Subcutaneous abdominal adipose tissue (tissue), 5 donors: ENCODE data around the gene LUC7L3.

Source experiments
- H3K27ac ChIP-seq: one replicate; pipeline ENCODE4 v1.7.0; 2013; ENCODE audit warnings: low read depth, mild to moderate bottlenecking, inconsistent platforms, low read length, moderate library complexity
- H3K27me3 ChIP-seq, 5 donors: one replicate each; pipeline ENCODE4 v1.7.0; 2013; ENCODE audit warnings: low read length in 5 of 5, inconsistent platforms in 1 of 5; ENCODE audit not compliant: control insufficient read depth in 5 of 5, insufficient read depth in 4 of 5
- H3K36me3 ChIP-seq, 5 donors: one replicate each; pipeline ENCODE4 v1.7.0; 2013; ENCODE audit warnings: low read length in 5 of 5; ENCODE audit not compliant: control insufficient read depth in 5 of 5, insufficient read depth in 5 of 5
- H3K4me1 ChIP-seq, 5 donors: one replicate each; pipeline ENCODE4 v1.7.0; 2013; ENCODE audit warnings: low read length in 5 of 5, mild to moderate bottlenecking in 3 of 5, moderate library complexity in 1 of 5; ENCODE audit not compliant: control insufficient read depth in 5 of 5, insufficient read depth in 5 of 5
- H3K4me3 ChIP-seq, 5 donors: one replicate each; pipeline ENCODE4 v1.7.0; 2013; ENCODE audit warnings: low read length in 5 of 5, low read depth in 1 of 5
- H3K9ac ChIP-seq, 5 donors: one replicate each; pipeline ENCODE4 v1.7.0; 2013; ENCODE audit warnings: low read length in 5 of 5, mild to moderate bottlenecking in 4 of 5, moderate library complexity in 3 of 5
- H3K9me3 ChIP-seq, 5 donors: one replicate each; pipeline ENCODE4 v1.7.0; 2013; ENCODE audit warnings: low read length in 5 of 5; ENCODE audit not compliant: control insufficient read depth in 5 of 5
- donor health status: healthy.
- donor health status: healthy.
- donor health status: healthy.
- donor health status: healthy.
- donor health status: healthy.

The LUC7L3 gene, protein sequence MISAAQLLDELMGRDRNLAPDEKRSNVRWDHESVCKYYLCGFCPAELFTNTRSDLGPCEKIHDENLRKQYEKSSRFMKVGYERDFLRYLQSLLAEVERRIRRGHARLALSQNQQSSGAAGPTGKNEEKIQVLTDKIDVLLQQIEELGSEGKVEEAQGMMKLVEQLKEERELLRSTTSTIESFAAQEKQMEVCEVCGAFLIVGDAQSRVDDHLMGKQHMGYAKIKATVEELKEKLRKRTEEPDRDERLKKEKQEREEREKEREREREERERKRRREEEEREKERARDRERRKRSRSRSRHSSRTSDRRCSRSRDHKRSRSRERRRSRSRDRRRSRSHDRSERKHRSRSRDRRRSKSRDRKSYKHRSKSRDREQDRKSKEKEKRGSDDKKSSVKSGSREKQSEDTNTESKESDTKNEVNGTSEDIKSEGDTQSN

DNA sequence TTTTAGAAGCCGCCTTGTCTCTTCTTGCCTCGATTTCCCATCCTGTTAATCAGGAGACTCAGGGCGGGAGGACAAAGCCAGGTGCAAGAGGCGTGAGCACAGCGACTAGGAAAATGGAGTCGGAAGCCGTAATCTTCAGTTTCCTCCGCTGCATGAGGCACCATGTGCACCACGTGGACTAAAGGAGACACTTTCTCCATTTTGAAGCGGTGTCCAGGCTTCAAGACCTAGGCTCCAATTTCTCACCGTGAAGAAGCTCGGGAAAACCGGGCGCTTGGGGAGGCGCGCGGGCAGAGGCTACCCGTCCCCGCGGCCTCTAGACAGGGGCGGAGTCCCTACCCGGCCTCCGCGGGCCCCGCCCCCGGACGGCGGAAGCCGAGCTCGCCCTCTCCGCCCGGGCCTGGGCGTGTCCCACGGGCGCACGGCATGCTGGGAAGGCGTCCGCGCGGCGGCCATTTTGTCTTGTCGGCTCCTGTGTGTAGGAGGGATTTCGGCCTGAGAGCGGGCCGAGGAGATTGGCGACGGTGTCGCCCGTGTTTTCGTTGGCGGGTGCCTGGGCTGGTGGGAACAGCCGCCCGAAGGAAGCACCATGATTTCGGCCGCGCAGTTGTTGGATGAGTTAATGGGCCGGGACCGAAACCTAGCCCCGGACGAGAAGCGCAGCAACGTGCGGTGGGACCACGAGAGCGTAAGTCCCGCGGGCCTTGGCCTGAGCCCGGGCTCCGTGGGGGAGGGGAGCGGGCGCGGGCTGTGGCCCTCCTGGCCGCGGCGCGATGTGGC lies at the start of gene LUC7L3:
TSS of gene LUC7L3 (plus strand) at position 460 of the 780 bp plus-strand sequence. CDS start at position 590, 130 bp downstream.
- Histone ChIP-seq H3K27ac (peak within 1 kb of the TSS; percentile 97), H3K9me3 (no peaks in the 10 kb centered on the region), H3K27me3 (no peaks in the 10 kb centered on the region), H3K4me1 (peaks cover 0 to 45% (median 43%) of the 10 kb centered on the region in 5 donors), H3K36me3 (no peaks in the 10 kb centered on the region), H3K4me3 (peak within 1 kb of the TSS; percentile 89 to 98 (median 91)), H3K9ac (peak within 1 kb of the TSS; percentile 69 to 99 (median 97))

- no peaks in the 10 kb centered on the region for H3K36me3 ChIP-seq
- H3K4me1 ChIP-seq: peaks cover 0 to 9% (median 4%) of the 10 kb centered on the region in 5 donors
- H3K27me3 ChIP-seq: no peaks in the 10 kb centered on the region
- no peak overlapping the region for H3K27ac ChIP-seq
- no peak overlapping the region for H3K9ac ChIP-seq
- H3K9me3 ChIP-seq: no peaks in the 10 kb centered on the region
- H3K4me3 ChIP-seq: no peak overlapping the region
Observed at GRCh38 chr17:50672071-50672470, 47.3 kb upstream of the LUC7L3 start.

- Histone ChIP-seq H3K4me1 (peaks cover 0 to 9% (median 4%) of the 10 kb centered on the region in 5 donors), H3K9ac (no peak overlapping the region), H3K4me3 (no peak overlapping the region), H3K36me3 (no peaks in the 10 kb centered on the region), H3K9me3 (no peaks in the 10 kb centered on the region), H3K27me3 (no peaks in the 10 kb centered on the region), H3K27ac (no peak overlapping the region)
Observed at GRCh38 chr17:50672831-50673551, 46.4 kb upstream of the LUC7L3 start.

- H3K9me3 ChIP-seq: no peaks in the 10 kb centered on the region
- H3K9ac ChIP-seq: no peak overlapping the region
- H3K4me1 ChIP-seq: peaks cover 0 to 4% (median 3%) of the 10 kb centered on the region in 5 donors
- H3K27me3 ChIP-seq: no peaks in the 10 kb centered on the region
- no peak overlapping the region for H3K4me3 ChIP-seq
- H3K27ac ChIP-seq: no peak overlapping the region
- H3K36me3 ChIP-seq: no peaks in the 10 kb centered on the region
Observed at GRCh38 chr17:50675190-50675589, 44.2 kb upstream of the LUC7L3 start.

DNA sequence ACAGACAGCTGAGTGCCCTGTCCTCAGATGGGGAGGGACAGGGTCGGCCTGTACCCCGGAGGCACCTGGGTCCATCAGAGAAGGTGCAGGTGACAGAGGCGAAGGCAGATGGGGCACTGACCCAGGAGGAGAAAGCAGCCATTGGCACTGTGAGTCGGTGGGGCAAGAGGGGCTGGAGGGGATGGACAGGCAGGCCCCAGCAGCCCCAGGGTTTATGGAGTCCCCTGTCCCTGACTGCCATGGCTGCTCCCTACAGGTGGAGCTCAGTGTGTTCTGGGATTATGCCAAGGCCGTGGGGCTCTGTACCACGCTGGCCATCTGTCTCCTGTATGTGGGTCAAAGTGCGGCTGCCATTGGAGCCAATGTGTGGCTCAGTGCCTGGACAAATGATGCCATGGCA lies 43.8 kb upstream of the LUC7L3 start:
- Histone ChIP-seq H3K4me3 (no peak overlapping the region), H3K27me3 (no peaks in the 10 kb centered on the region), H3K9me3 (no peaks in the 10 kb centered on the region), H3K36me3 (no peaks in the 10 kb centered on the region), H3K4me1 (peaks cover 0 to 7% (median 3%) of the 10 kb centered on the region in 5 donors), H3K9ac (no peak overlapping the region), H3K27ac (no peak overlapping the region)

- Histone ChIP-seq H3K9ac (no peak overlapping the region), H3K4me1 (peaks cover 0 to 9% (median 4%) of the 10 kb centered on the region in 5 donors), H3K27ac (no peak overlapping the region), H3K27me3 (no peaks in the 10 kb centered on the region), H3K36me3 (no peaks in the 10 kb centered on the region), H3K4me3 (no peak overlapping the region), H3K9me3 (no peaks in the 10 kb centered on the region)
Observed at GRCh38 chr17:50676065-50676975, 43.1 kb upstream of the LUC7L3 start.

GRCh38 chr17:50677851-50678375 lies 41.5 kb upstream of the LUC7L3 start:
- Histone ChIP-seq H3K4me1 (peaks cover 0 to 13% (median 9%) of the 10 kb centered on the region in 5 donors), H3K4me3 (no peak overlapping the region), H3K9ac (no peak overlapping the region), H3K36me3 (no peaks in the 10 kb centered on the region), H3K27me3 (no peaks in the 10 kb centered on the region), H3K9me3 (no peaks in the 10 kb centered on the region), H3K27ac (no peak overlapping the region)

- Histone ChIP-seq H3K27me3 (no peaks in the 10 kb centered on the region), H3K4me3 (no peak overlapping the region), H3K9me3 (no peaks in the 10 kb centered on the region), H3K4me1 (peaks cover 0 to 13% (median 9%) of the 10 kb centered on the region in 5 donors), H3K27ac (no peak overlapping the region), H3K36me3 (no peaks in the 10 kb centered on the region), H3K9ac (no peak overlapping the region)
Observed at GRCh38 chr17:50679008-50679544, 40.3 kb upstream of the LUC7L3 start.

GRCh38 chr17:50680126-50680525 lies 39.3 kb upstream of the LUC7L3 start:
- peaks cover 0 to 13% (median 9%) of the 10 kb centered on the region in 5 donors for H3K4me1 ChIP-seq
- H3K36me3 ChIP-seq: no peaks in the 10 kb centered on the region
- no peak overlapping the region for H3K27ac ChIP-seq
- no peaks in the 10 kb centered on the region for H3K9me3 ChIP-seq
- no peak overlapping the region for H3K9ac ChIP-seq
- H3K4me3 ChIP-seq: no peak overlapping the region
- H3K27me3 ChIP-seq: no peaks in the 10 kb centered on the region
